ENCODE measurements around the gene NCKAP5.

Gene NCKAP5

GRCh38 chr2:132646540-132647108, 921.6 kb downstream of the NCKAP5 start:
- Histone ChIP-seq H3K4me3 (ENCODE audit: low read depth in 1 of 2, low read length in 2 of 2) (no peak overlapping the region), H2AFZ (ENCODE audit: low read depth, low read length) (no peak overlapping the region), H3K9ac (ENCODE audit: low read depth, low read length) (no peak overlapping the region), H3K4me2 (ENCODE audit: insufficient read depth, low read length) (no peak overlapping the region), H3K79me2 (ENCODE audit: insufficient read depth, low read length) (no peaks in the 10 kb centered on the region), H3K9me3 (ENCODE audit: insufficient read depth, low read length, severe bottlenecking) (no peaks in the 10 kb centered on the region), H3K36me3 (ENCODE audit: insufficient read depth, low read length) (no peaks in the 10 kb centered on the region), H4K20me1 (ENCODE audit: insufficient read depth, low read length) (no peaks in the 10 kb centered on the region), H3K27ac (ENCODE audit: low read length) (no peak overlapping the region), H3K4me1 (ENCODE audit: insufficient read depth, low read length) (no peaks in the 10 kb centered on the region), H3K27me3 (ENCODE audit: insufficient read depth, low read length, poor library complexity) (no peaks in the 10 kb centered on the region)
- TF ChIP-seq EZH2 (IDR thresholded peaks at IDR 0.05; ENCODE audit: borderline replicate concordance, low read depth, low read length, severe bottlenecking) = no peak
- TF ChIP-seq, protein P1, sequence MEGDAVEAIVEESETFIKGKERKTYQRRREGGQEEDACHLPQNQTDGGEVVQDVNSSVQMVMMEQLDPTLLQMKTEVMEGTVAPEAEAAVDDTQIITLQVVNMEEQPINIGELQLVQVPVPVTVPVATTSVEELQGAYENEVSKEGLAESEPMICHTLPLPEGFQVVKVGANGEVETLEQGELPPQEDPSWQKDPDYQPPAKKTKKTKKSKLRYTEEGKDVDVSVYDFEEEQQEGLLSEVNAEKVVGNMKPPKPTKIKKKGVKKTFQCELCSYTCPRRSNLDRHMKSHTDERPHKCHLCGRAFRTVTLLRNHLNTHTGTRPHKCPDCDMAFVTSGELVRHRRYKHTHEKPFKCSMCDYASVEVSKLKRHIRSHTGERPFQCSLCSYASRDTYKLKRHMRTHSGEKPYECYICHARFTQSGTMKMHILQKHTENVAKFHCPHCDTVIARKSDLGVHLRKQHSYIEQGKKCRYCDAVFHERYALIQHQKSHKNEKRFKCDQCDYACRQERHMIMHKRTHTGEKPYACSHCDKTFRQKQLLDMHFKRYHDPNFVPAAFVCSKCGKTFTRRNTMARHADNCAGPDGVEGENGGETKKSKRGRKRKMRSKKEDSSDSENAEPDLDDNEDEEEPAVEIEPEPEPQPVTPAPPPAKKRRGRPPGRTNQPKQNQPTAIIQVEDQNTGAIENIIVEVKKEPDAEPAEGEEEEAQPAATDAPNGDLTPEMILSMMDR (IDR thresholded peaks at IDR 0.05; ENCODE audit: borderline replicate concordance, extremely low read depth, low read length, poor library complexity, severe bottlenecking) = no peak
- DNase-seq (no peak), ATAC-seq (ENCODE audit: insufficient read depth, low read depth) (no peak)

- DNase-seq (no peak), ATAC-seq (ENCODE audit: insufficient read depth, low read depth) (no peak)
- Histone ChIP-seq H3K9me3 (ENCODE audit: insufficient read depth, low read length, severe bottlenecking) (no peaks in the 10 kb centered on the region), H3K4me2 (ENCODE audit: insufficient read depth, low read length) (no peak overlapping the region), H3K79me2 (ENCODE audit: insufficient read depth, low read length) (no peaks in the 10 kb centered on the region), H4K20me1 (ENCODE audit: insufficient read depth, low read length) (no peaks in the 10 kb centered on the region), H3K27ac (ENCODE audit: low read length) (no peak overlapping the region), H3K4me3 (ENCODE audit: low read depth in 1 of 2, low read length in 2 of 2) (no peak overlapping the region), H3K36me3 (ENCODE audit: insufficient read depth, low read length) (no peaks in the 10 kb centered on the region), H3K27me3 (ENCODE audit: insufficient read depth, low read length, poor library complexity) (no peaks in the 10 kb centered on the region), H3K9ac (ENCODE audit: low read depth, low read length) (no peak overlapping the region), H2AFZ (ENCODE audit: low read depth, low read length) (no peak overlapping the region), H3K4me1 (ENCODE audit: insufficient read depth, low read length) (no peaks in the 10 kb centered on the region)
- TF ChIP-seq EZH2 (IDR thresholded peaks at IDR 0.05; ENCODE audit: borderline replicate concordance, low read depth, low read length, severe bottlenecking) = no peak
- TF ChIP-seq, protein P1 (IDR thresholded peaks at IDR 0.05; ENCODE audit: borderline replicate concordance, extremely low read depth, low read length, poor library complexity, severe bottlenecking) = no peak
These were observed 922.3 kb downstream of the NCKAP5 start for GRCh38 chr2:132645722-132646539.

GRCh38 chr2:132645176-132645575, 923.1 kb downstream of the NCKAP5 start:
- no peak overlapping the region for H3K27ac ChIP-seq (ENCODE audit: low read length)
- H3K27me3 ChIP-seq (ENCODE audit: insufficient read depth, low read length, poor library complexity) = no peaks in the 10 kb centered on the region
- no peaks in the 10 kb centered on the region for H3K4me1 ChIP-seq (ENCODE audit: insufficient read depth, low read length)
- H3K9me3 ChIP-seq (ENCODE audit: insufficient read depth, low read length, severe bottlenecking) = no peaks in the 10 kb centered on the region
- no peaks in the 10 kb centered on the region for H3K79me2 ChIP-seq (ENCODE audit: insufficient read depth, low read length)
- H4K20me1 ChIP-seq (ENCODE audit: insufficient read depth, low read length) = no peaks in the 10 kb centered on the region
- no peak overlapping the region for H3K9ac ChIP-seq (ENCODE audit: low read depth, low read length)
- TF ChIP-seq, protein P1 (IDR thresholded peaks at IDR 0.05; ENCODE audit: borderline replicate concordance, extremely low read depth, low read length, poor library complexity, severe bottlenecking) = no peak
- no peak for TF ChIP-seq EZH2 (IDR thresholded peaks at IDR 0.05; ENCODE audit: borderline replicate concordance, low read depth, low read length, severe bottlenecking)
- H3K36me3 ChIP-seq (ENCODE audit: insufficient read depth, low read length) = no peaks in the 10 kb centered on the region
- no peak overlapping the region for H3K4me2 ChIP-seq (ENCODE audit: insufficient read depth, low read length)
- ATAC-seq (ENCODE audit: insufficient read depth, low read depth) (no peak), DNase-seq (no peak)
- no peak overlapping the region for H3K4me3 ChIP-seq (ENCODE audit: low read depth in 1 of 2, low read length in 2 of 2)
- H2AFZ ChIP-seq (ENCODE audit: low read depth, low read length) = no peak overlapping the region

All from DND-41 (cell line).